ENCODE results near the gene CIAO3. TPM values are rescaled to one million over a fixed set of nuclear protein-coding genes. Genes with fewer than 3 reads are reported as not detected.

The CIAO3 gene
- total RNA-seq, 1 experiment from 2014 or later, result 21.9 TPM

DNA sequence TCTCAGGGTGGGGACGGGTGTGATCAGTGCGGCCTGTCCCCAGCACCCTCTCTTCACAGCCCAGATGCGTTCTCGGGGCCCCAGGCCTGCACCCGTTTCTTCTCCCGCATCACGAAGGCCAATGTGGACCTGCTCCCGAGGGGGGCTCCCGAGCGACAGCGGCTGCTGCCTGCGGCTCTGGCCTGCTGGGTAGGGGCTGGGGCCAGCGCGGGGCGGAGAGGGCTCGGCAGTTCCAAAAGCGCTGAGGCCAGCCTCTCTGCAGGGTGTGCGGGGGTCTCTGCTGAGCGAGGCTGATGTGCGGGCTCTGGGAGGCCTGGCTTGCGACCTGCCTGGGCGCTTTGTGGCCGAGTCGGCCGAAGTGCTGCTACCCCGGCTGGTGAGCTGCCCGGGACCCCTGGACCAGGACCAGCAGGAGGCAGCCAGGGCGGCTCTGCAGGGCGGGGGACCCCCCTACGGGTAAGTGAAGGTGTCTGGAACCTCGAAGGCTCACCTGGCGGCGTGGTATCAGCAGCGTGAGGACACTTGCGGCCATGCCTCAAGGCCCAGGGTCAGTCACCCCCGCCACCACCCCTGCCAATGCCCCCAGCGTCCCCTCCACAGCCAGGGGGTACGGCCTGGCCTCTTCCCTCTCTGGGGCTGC lies 24.2 kb upstream of the CIAO3 start:
- TF ChIP-seq CTCF (conservative IDR thresholded peaks at IDR 0.05), result no peak
- Histone ChIP-seq H3K56ac (ENCODE audit: insufficient read length, low read depth, low read length) (no peak overlapping the region), H3K9me3 (ENCODE audit: control insufficient read depth, low read depth, low read length) (no peaks in the 10 kb centered on the region), H3K23ac (ENCODE audit: insufficient read length, low read depth, low read length) (no peak overlapping the region), H3K4me2 (ENCODE audit: insufficient read depth, insufficient read length, low read length) (no peak overlapping the region), H4K20me1 (ENCODE audit: control insufficient read depth, insufficient read depth, insufficient read length) (no peaks in the 10 kb centered on the region), H2BK12ac (ENCODE audit: insufficient read length, low read depth, low read length) (no peak overlapping the region), H3K27ac (ENCODE audit: insufficient read length, low read depth, low read length) (no peak overlapping the region), H2BK15ac (ENCODE audit: low read depth, low read length) (no peak overlapping the region), H3K79me2 (ENCODE audit: insufficient read depth, low read length) (no peaks in the 10 kb centered on the region), H3K14ac (ENCODE audit: insufficient read depth, low read length) (no peak overlapping the region), H3K27me3 (ENCODE audit: insufficient read depth, low read length) (no peaks in the 10 kb centered on the region), H2BK120ac (ENCODE audit: low read depth, low read length, poor library complexity, severe bottlenecking) (no peak overlapping the region), H2AK5ac (ENCODE audit: insufficient read length, low read length) (no peak overlapping the region), H2AFZ (ENCODE audit: low read length) (no peak overlapping the region), H4K8ac (replicated peaks; ENCODE audit: insufficient read length, low read depth, low read length) (no peak overlapping the region), H3K4ac (ENCODE audit: low read depth, low read length) (no peak overlapping the region), H3K18ac (ENCODE audit: insufficient read length, low read depth, low read length) (no peak overlapping the region), H3K79me1 (ENCODE audit: insufficient read depth, low read depth, low read length, poor library complexity, severe bottlenecking) (no peaks in the 10 kb centered on the region), H3K23me2 (ENCODE audit: insufficient read length, low read depth, low read length, poor library complexity, severe bottlenecking) (no peaks in the 10 kb centered on the region), H4K5ac (ENCODE audit: insufficient read length, low read depth, low read length) (no peak overlapping the region), H2BK5ac (ENCODE audit: insufficient read length, low read length) (no peak overlapping the region), H4K91ac (ENCODE audit: insufficient read length, low read depth, low read length) (no peak overlapping the region), H3K9ac (ENCODE audit: extremely low read depth, insufficient read length, low read length) (no peak overlapping the region), H3K4me1 (ENCODE audit: insufficient read depth, low read length) (no peaks in the 10 kb centered on the region), H3T11ph (ENCODE audit: low read length) (no peak overlapping the region), H2BK20ac (ENCODE audit: low read depth, low read length, poor library complexity, severe bottlenecking) (no peak overlapping the region)
- no peak for DNase-seq
- no peak overlapping the region; a peak in 1 of 7 replicates for H3K27ac Mint-ChIP-seq
- H3K4me3 Mint-ChIP-seq, result no peak overlapping the region
- H3K9me3 Mint-ChIP-seq, result no peaks in the 10 kb centered on the region
- peaks cover 0 to 5% of the 10 kb centered on the region in 2 experiments; a peak in 2 of 4 replicates for H3K4me1 Mint-ChIP-seq
- H3K36me3 Mint-ChIP-seq (ENCODE audit: insufficient read depth in 1 of 3, low read depth in 3 of 3), result no peaks in the 10 kb centered on the region
- no CpG with 5 or more reads among the region's 38 CpGs for WGBS (ENCODE audit: extremely low coverage, insufficient read length, low lambda C conversion rate)
- H3K27me3 Mint-ChIP-seq (ENCODE audit: low read depth), result peaks cover 3% of the 10 kb centered on the region

All from H9 (cell line).